GM04503 (cell line): ENCODE results near the gene RUSC1.

Source experiments
- DNase-seq: peaks from one replicate; pipeline ENCODE4 v3.0.0-alpha.2; 2012; ENCODE audit warnings: low read depth

The RUSC1 gene

GRCh38 chr1:155295942-155296267 is 24.8 kb upstream of the RUSC1 start:
- no peak for DNase-seq

GRCh38 chr1:155296661-155297060 is 24.0 kb upstream of the RUSC1 start:
- DNase-seq, result no peak

- DNase-seq, result no peak
Observed at GRCh38 chr1:155297384-155297783, 23.3 kb upstream of the RUSC1 start.

GRCh38 chr1:155300024-155300423 is 20.7 kb upstream of the RUSC1 start:
- DNase-seq, result no peak

- DNase-seq, result no peak
Observed at GRCh38 chr1:155300553-155301329, 20.0 kb upstream of the RUSC1 start.

- DNase-seq, result no peak
Observed at GRCh38 chr1:155301342-155301841, 19.3 kb upstream of the RUSC1 start, which contains the start of gene PKLR. TSS of gene PKLR (minus strand) at chr1:155301438. CDS start at chr1:155301395, 43 bp downstream.

- DNase-seq, result no peak
Observed at GRCh38 chr1:155304558-155305063, 16.1 kb upstream of the RUSC1 start.

- no peak for DNase-seq
Observed at GRCh38 chr1:155305881-155306391, 14.8 kb upstream of the RUSC1 start.

GRCh38 chr1:155307247-155307740 is 13.4 kb upstream of the RUSC1 start:
- DNase-seq, result no peak

- peak; percentile 93 for DNase-seq
Observed at GRCh38 chr1:155308493-155309422, 11.9 kb upstream of the RUSC1 start, which contains the start of gene FDPS. TSS of gene FDPS (plus strand) at chr1:155308866. CDS start at chr1:155309790, 924 bp downstream.

GRCh38 chr1:155309423-155310021 is 11.2 kb upstream of the RUSC1 start:
- no peak for DNase-seq

GRCh38 chr1:155313261-155313660 is 7.4 kb upstream of the RUSC1 start:
- DNase-seq, result no peak

GRCh38 chr1:155316922-155317321 is 3.8 kb upstream of the RUSC1 start:
- DNase-seq, result no peak

- DNase-seq, result no peak
Observed at GRCh38 chr1:155318082-155318481, 2.6 kb upstream of the RUSC1 start.

- no peak for DNase-seq
Observed at GRCh38 chr1:155319536-155319935, 1.2 kb upstream of the RUSC1 start.

- no peak for DNase-seq
Observed at GRCh38 chr1:155320252-155320651, 442 bp upstream of the RUSC1 start.

- no peak for DNase-seq
Observed at GRCh38 chr1:155321639-155322503, 1.2 kb downstream of the RUSC1 start.

- DNase-seq, result no peak
Observed at GRCh38 chr1:155322571-155322952, 1.9 kb downstream of the RUSC1 start.

- DNase-seq, result peak; percentile 89
Observed at GRCh38 chr1:155322953-155323728, 2.4 kb downstream of the RUSC1 start.

GRCh38 chr1:155323729-155324036 is 3.0 kb downstream of the RUSC1 start:
- DNase-seq, result peak; percentile 67
